Neural cell (in vitro differentiated cells): ENCODE results near the gene ADARB1.

Source experiments
- CTCF ChIP-seq: fragments of 450-650 bp; IDR thresholded peaks from 2 replicates; pipeline ENCODE4 v1.5.1; 2014; ENCODE audit warnings: antibody characterized with exemption, mild to moderate bottlenecking, moderate library complexity; ENCODE audit not compliant: poor library complexity, severe bottlenecking
- POLR2AphosphoS5 ChIP-seq: IDR thresholded peaks from 2 replicates; pipeline ENCODE4 v1.6.1; 2012

GRCh38 chr21:45082736-45083135, 8.4 kb downstream of the ADARB1 start:
- TF ChIP-seq CTCF (no peak), POLR2AphosphoS5 (no peak)
